HepG2 (cell line): Measurements from ENCODE around the gene PDRG1. TPM values are rescaled to one million over a fixed set of nuclear protein-coding genes. Genes with fewer than 3 reads are reported as not detected.

Source experiments
- ATAC-seq: fragments of 200-7000 bp; cut with Tn5 transposase; 3 replicates; pipeline ENCODE4 v1.9.1; 2020; ENCODE audit warnings: mild to moderate bottlenecking, moderate library complexity
- BruUV-seq: library from RNA; stranded (reverse); fragments of 400-500 nt; replicated peaks from 2 replicates; lab custom pipeline; 2021; lab: Mats Ljungman, UMichigan
- CTCF ChIA-PET: fragments of 300-600 bp; formaldehyde crosslinking; extraction: SDS; loops from one replicate; lab custom pipeline; 2021; ENCODE audit warnings: low total read pairs, inconsistent platforms, low intra/inter-chr PET ratio; lab: Yijun Ruan, JAX
- POLR2A ChIA-PET: fragments of 350-600 bp; sonication (Branson Sonifier 250); formaldehyde crosslinking; loops from one replicate; lab custom pipeline; 2020; ENCODE audit warnings: antibody characterized with exemption, inconsistent platforms; lab: Yijun Ruan, JAX
- DNase-seq: peaks from one replicate; pipeline ENCODE4 v3.0.0-alpha.2; 2015; ENCODE audit warnings: low spot score
- FAIRE-seq: peaks from 3 replicates; lab custom pipeline; 2011; peaks lifted over from hg19 to GRCh38; lab: Jason Lieb, UNC
- H2AFZ ChIP-seq: one replicate; pipeline ENCODE4 v1.6.1; 2011; ENCODE audit warnings: low read length, inconsistent platforms
- H3K27ac ChIP-seq: fragments of 300-600 bp; 3 replicates; pipeline ENCODE4 v1.8.0; 2011; ENCODE audit warnings: mixed run types, mild to moderate bottlenecking, mixed read lengths, low read length, inconsistent platforms; ENCODE audit not compliant: insufficient read depth; ENCODE audit errors: extremely low read length
- H3K27me3 ChIP-seq, 2 experiments: fragments of 200-600 bp in 1 of 2; 2 replicates in 1 of 2; 3 replicates in 1 of 2; pipeline versions ENCODE4 v1.6.0 to v1.8.0; 2011; ENCODE audit warnings: low read length in 2 of 2, mild to moderate bottlenecking in 2 of 2, moderate library complexity in 2 of 2, inconsistent platforms in 1 of 2; ENCODE audit not compliant: insufficient read depth in 2 of 2, control insufficient read depth in 1 of 2
- H3K36me3 ChIP-seq, 2 experiments: fragments of 200-600 bp in 1 of 2; replicated peaks in 1 of 2; 2 replicates in 1 of 2; 3 replicates in 1 of 2; pipeline versions ENCODE4 v1.5.1 to v1.8.0; 2011; ENCODE audit warnings: low read length in 2 of 2, inconsistent platforms in 1 of 2; ENCODE audit not compliant: insufficient read depth in 2 of 2, control insufficient read depth in 1 of 2
- H3K4me1 ChIP-seq: 2 replicates; pipeline ENCODE4 v1.5.1; 2012; ENCODE audit warnings: low read length, inconsistent platforms; ENCODE audit not compliant: insufficient read depth
- H3K4me2 ChIP-seq: 2 replicates; pipeline ENCODE4 v1.6.0; 2011; ENCODE audit warnings: low read depth, low read length, inconsistent platforms
- H3K4me3 ChIP-seq, 3 experiments: fragments of 200-600 bp in 1 of 3; sonication (generic), shearing (Covaris generic) in 1 of 3; replicated peaks in 1 of 3; 2 replicates each; pipeline ENCODE4 v1.5.1; 2011 to 2016; ENCODE audit warnings: low read length in 3 of 3, inconsistent platforms in 2 of 3, low read depth in 2 of 3, mild to moderate bottlenecking in 2 of 3, control low read depth in 1 of 3, mixed read lengths in 1 of 3; ENCODE audit not compliant: insufficient read depth in 1 of 3
- H3K79me2 ChIP-seq: one replicate; pipeline ENCODE4 v1.6.1; 2011; ENCODE audit warnings: low read length, inconsistent platforms; ENCODE audit not compliant: insufficient read depth
- H3K9ac ChIP-seq: 2 replicates; pipeline ENCODE4 v1.6.0; 2011; ENCODE audit warnings: mild to moderate bottlenecking, low read depth, low read length, inconsistent platforms; ENCODE audit not compliant: insufficient read depth
- H3K9me3 ChIP-seq: 2 replicates; pipeline ENCODE4 v1.5.1; 2012; ENCODE audit warnings: mild to moderate bottlenecking, low read length
- H4K20me1 ChIP-seq: 2 replicates; pipeline ENCODE4 v1.6.0; 2011; ENCODE audit warnings: inconsistent platforms, mild to moderate bottlenecking, low read length, moderate library complexity; ENCODE audit not compliant: insufficient read depth
- JUNB ChIP-seq: sonication (generic); formaldehyde crosslinking; IDR thresholded peaks from 2 replicates; pipeline ENCODE4 v1.8.0; 2022; ENCODE audit warnings: missing genetic modification reagents, mild to moderate bottlenecking, borderline replicate concordance
- PHB2 ChIP-seq: fragments of 450-650 bp; IDR thresholded peaks from 2 replicates; pipeline ENCODE4 v1.6.1; 2018; ENCODE audit not compliant: partially characterized antibody
- ZFP41 ChIP-seq: sonication (generic); formaldehyde crosslinking; IDR thresholded peaks from 2 replicates; pipeline ENCODE4 v1.4.0; 2020; ENCODE audit warnings: mild to moderate bottlenecking, missing genetic modification reagents, borderline replicate concordance
- ZMYM4 ChIP-seq: sonication (generic); formaldehyde crosslinking; IDR thresholded peaks from 2 replicates; pipeline ENCODE4 v1.8.1; 2023; ENCODE audit warnings: mild to moderate bottlenecking, missing genetic modification reagents
- ZNF430 ChIP-seq: sonication (generic); formaldehyde crosslinking; IDR thresholded peaks from 2 replicates; pipeline ENCODE4 v1.9.0; 2021; ENCODE audit warnings: mild to moderate bottlenecking, missing genetic modification reagents
- ZNF773 ChIP-seq: sonication (generic); formaldehyde crosslinking; IDR thresholded peaks from 2 replicates; pipeline ENCODE4 v1.4.0; 2020; ENCODE audit warnings: missing genetic modification reagents, borderline replicate concordance
- ZSCAN29 ChIP-seq: sonication (generic); formaldehyde crosslinking; conservative IDR thresholded peaks from 2 replicates; pipeline ENCODE4 v1.4.0; 2020; ENCODE audit warnings: mild to moderate bottlenecking, missing genetic modification reagents
- WGBS: methylation state at CpG from one replicate; pipeline ENCODE4 v1.1.6; 2017; ENCODE audit warnings: low lambda C conversion rate; 5-methylcytosine and 5-hydroxymethylcytosine counted together
- in situ Hi-C: cut with HindIII; loops from 2 replicates; pipeline ENCODE4 v1.10.0; 2017; ENCODE audit warnings: low pct_unique_long_range_greater_than_20kb; ENCODE audit not compliant: extremely low pct_ligation_motif_present
- intact Hi-C: fragments of 100-400 bp; cut with micrococcal nuclease; formaldehyde crosslinking; loops from one replicate; pipeline ENCODE4 v1.10.0; 2022; ENCODE audit not compliant: unreplicated experiment
- polyA plus RNA-seq, 8 experiments: library from polyadenylated mRNA; depleted of rRNA in 3 of 8; stranded (reverse) in 7 of 8; unstranded in 1 of 8; fragments of >200 nt; fragmentation: Illumina TruSeq in 4 of 8; extraction: Trizol in 4 of 8; gene quantifications; 2 replicates each; pipeline versions ENCODE4 v1.2.1 to v1.2.3, GENCODE V29; 2011 to 2016; ENCODE audit warnings: low read depth in 4 of 8, missing spikeins in 1 of 8, mixed read lengths in 1 of 8; ENCODE audit not compliant: insufficient read depth in 1 of 8
- total RNA-seq, 5 experiments: library from RNA; depleted of rRNA; stranded (reverse); fragments of >200 nt; fragmentation: Illumina TruSeq; extraction: Trizol; gene quantifications; 2 replicates each; pipeline ENCODE4 v1.2.3, GENCODE V29; 2016; ENCODE audit warnings: low read depth in 1 of 5
- TF ChIP-seq, protein P1 (sequence below): sonication (generic); formaldehyde crosslinking; IDR thresholded peaks from 2 replicates; pipeline ENCODE4 v1.4.0; 2020; ENCODE audit warnings: missing genetic modification reagents
- TF ChIP-seq, protein P2 (sequence below): sonication (generic); formaldehyde crosslinking; IDR thresholded peaks from 2 replicates; pipeline ENCODE4 v1.9.0; 2021; ENCODE audit warnings: mild to moderate bottlenecking, missing genetic modification reagents
- TF ChIP-seq, protein P3 (sequence below): sonication (generic); formaldehyde crosslinking; IDR thresholded peaks from 2 replicates; pipeline ENCODE4 v1.8.0; 2022; ENCODE audit warnings: mild to moderate bottlenecking, missing genetic modification reagents; ENCODE audit not compliant: insufficient replicate concordance

PDRG1 gene
- total and polyA plus RNA-seq, 2 of the 13 experiments (the other 11 are each of a cell fraction or from before 2014, with no cell fraction given): 16.6 to 18.0 TPM

DNA sequence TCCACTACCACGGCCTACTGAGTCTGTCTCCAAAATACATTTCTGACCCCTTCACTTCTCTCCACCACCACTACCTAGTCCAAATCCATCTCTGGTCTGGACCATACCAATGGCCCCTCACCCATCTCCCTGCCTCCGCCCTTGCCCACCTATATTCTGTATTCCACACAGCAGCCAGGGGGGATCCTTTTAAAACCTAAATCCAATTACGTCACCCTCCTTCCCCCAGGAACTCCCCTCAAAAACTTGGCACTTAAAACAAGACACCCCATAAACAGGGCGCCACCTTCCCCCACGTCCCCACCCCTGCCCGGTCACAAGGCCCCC, 680 bp downstream of the PDRG1 start:
- no peak overlapping the region for H2AFZ ChIP-seq
- H3K27me3 ChIP-seq: no peaks in the 10 kb centered on the region; a peak in 1 of 5 replicates
- H3K9ac ChIP-seq: peak overlapping the region; percentile 98
- DNase-seq: no peak
- no peak for FAIRE-seq
- H3K9me3 ChIP-seq: no peaks in the 10 kb centered on the region
- BruUV-seq: no TSS peak
- H4K20me1 ChIP-seq: peaks cover 13% of the 10 kb centered on the region; the same call in 1 of the 2 replicates
- in situ Hi-C loops: loop anchor here (5.0 kb wide), 1 partner anchor 94 kb away; no protein-coding TSS in a partner anchor
- peaks cover 15% of the 10 kb centered on the region for H3K4me1 ChIP-seq
- peak overlapping the region; percentile 73 for H3K27ac ChIP-seq
- H3K36me3 ChIP-seq: peaks cover 33 to 37% of the 10 kb centered on the region in 2 experiments
- H3K4me2 ChIP-seq: peak overlapping the region; percentile 99
- CTCF ChIA-PET: interaction anchor here (0.9 to 2.3 kb wide), 3 partner anchors 98 to 128 kb away, joined by 4 to 47 read pairs (median 10); no protein-coding TSS in a partner anchor
- 1% methylated on average over 6 of the region's 6 CpGs for WGBS
- POLR2A ChIA-PET: interaction anchor here (0.6 to 1.8 kb wide), 12 partner anchors 8 to 128 kb away, joined by 3 to 11 read pairs (median 4); no protein-coding TSS in a partner anchor
- ATAC-seq: peak; percentile 4; the same call in 1 of the 3 replicates
- H3K4me3 ChIP-seq: peak overlapping the region; percentile 96 to 98 (median 98)
- intact Hi-C loops: loop anchor here (5.0 to 10.0 kb wide), 2 partner anchors 81 to 126 kb away; no protein-coding TSS in a partner anchor
- H3K79me2 ChIP-seq: peaks cover 29% of the 10 kb centered on the region
- TF ChIP-seq ZNF773 (CRISPR knock-in tag) (no peak), ZMYM4 (CRISPR knock-in tag) (no peak), ZFP41 (CRISPR knock-in tag) (no peak), ZNF430 (CRISPR knock-in tag) (no peak), ZSCAN29 (CRISPR knock-in tag) (no peak), PHB2 (no peak), JUNB (CRISPR knock-in tag) (0 out of 2 replicates have a peak, but pooled peaks have one; percentile 11)
- TF ChIP-seq, protein P1, sequence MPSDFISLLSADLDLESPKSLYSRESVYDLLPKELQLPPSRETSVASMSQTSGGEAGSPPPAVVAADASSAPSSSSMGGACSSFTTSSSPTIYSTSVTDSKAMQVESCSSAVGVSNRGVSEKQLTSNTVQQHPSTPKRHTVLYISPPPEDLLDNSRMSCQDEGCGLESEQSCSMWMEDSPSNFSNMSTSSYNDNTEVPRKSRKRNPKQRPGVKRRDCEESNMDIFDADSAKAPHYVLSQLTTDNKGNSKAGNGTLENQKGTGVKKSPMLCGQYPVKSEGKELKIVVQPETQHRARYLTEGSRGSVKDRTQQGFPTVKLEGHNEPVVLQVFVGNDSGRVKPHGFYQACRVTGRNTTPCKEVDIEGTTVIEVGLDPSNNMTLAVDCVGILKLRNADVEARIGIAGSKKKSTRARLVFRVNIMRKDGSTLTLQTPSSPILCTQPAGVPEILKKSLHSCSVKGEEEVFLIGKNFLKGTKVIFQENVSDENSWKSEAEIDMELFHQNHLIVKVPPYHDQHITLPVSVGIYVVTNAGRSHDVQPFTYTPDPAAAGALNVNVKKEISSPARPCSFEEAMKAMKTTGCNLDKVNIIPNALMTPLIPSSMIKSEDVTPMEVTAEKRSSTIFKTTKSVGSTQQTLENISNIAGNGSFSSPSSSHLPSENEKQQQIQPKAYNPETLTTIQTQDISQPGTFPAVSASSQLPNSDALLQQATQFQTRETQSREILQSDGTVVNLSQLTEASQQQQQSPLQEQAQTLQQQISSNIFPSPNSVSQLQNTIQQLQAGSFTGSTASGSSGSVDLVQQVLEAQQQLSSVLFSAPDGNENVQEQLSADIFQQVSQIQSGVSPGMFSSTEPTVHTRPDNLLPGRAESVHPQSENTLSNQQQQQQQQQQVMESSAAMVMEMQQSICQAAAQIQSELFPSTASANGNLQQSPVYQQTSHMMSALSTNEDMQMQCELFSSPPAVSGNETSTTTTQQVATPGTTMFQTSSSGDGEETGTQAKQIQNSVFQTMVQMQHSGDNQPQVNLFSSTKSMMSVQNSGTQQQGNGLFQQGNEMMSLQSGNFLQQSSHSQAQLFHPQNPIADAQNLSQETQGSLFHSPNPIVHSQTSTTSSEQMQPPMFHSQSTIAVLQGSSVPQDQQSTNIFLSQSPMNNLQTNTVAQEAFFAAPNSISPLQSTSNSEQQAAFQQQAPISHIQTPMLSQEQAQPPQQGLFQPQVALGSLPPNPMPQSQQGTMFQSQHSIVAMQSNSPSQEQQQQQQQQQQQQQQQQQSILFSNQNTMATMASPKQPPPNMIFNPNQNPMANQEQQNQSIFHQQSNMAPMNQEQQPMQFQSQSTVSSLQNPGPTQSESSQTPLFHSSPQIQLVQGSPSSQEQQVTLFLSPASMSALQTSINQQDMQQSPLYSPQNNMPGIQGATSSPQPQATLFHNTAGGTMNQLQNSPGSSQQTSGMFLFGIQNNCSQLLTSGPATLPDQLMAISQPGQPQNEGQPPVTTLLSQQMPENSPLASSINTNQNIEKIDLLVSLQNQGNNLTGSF: no peak
- TF ChIP-seq, protein P2, sequence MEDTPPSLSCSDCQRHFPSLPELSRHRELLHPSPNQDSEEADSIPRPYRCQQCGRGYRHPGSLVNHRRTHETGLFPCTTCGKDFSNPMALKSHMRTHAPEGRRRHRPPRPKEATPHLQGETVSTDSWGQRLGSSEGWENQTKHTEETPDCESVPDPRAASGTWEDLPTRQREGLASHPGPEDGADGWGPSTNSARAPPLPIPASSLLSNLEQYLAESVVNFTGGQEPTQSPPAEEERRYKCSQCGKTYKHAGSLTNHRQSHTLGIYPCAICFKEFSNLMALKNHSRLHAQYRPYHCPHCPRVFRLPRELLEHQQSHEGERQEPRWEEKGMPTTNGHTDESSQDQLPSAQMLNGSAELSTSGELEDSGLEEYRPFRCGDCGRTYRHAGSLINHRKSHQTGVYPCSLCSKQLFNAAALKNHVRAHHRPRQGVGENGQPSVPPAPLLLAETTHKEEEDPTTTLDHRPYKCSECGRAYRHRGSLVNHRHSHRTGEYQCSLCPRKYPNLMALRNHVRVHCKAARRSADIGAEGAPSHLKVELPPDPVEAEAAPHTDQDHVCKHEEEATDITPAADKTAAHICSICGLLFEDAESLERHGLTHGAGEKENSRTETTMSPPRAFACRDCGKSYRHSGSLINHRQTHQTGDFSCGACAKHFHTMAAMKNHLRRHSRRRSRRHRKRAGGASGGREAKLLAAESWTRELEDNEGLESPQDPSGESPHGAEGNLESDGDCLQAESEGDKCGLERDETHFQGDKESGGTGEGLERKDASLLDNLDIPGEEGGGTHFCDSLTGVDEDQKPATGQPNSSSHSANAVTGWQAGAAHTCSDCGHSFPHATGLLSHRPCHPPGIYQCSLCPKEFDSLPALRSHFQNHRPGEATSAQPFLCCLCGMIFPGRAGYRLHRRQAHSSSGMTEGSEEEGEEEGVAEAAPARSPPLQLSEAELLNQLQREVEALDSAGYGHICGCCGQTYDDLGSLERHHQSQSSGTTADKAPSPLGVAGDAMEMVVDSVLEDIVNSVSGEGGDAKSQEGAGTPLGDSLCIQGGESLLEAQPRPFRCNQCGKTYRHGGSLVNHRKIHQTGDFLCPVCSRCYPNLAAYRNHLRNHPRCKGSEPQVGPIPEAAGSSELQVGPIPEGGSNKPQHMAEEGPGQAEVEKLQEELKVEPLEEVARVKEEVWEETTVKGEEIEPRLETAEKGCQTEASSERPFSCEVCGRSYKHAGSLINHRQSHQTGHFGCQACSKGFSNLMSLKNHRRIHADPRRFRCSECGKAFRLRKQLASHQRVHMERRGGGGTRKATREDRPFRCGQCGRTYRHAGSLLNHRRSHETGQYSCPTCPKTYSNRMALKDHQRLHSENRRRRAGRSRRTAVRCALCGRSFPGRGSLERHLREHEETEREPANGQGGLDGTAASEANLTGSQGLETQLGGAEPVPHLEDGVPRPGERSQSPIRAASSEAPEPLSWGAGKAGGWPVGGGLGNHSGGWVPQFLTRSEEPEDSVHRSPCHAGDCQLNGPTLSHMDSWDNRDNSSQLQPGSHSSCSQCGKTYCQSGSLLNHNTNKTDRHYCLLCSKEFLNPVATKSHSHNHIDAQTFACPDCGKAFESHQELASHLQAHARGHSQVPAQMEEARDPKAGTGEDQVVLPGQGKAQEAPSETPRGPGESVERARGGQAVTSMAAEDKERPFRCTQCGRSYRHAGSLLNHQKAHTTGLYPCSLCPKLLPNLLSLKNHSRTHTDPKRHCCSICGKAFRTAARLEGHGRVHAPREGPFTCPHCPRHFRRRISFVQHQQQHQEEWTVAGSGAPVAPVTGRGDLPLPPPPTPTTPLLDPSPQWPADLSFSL (CRISPR knock-in tag): no peak
- TF ChIP-seq, protein P3, sequence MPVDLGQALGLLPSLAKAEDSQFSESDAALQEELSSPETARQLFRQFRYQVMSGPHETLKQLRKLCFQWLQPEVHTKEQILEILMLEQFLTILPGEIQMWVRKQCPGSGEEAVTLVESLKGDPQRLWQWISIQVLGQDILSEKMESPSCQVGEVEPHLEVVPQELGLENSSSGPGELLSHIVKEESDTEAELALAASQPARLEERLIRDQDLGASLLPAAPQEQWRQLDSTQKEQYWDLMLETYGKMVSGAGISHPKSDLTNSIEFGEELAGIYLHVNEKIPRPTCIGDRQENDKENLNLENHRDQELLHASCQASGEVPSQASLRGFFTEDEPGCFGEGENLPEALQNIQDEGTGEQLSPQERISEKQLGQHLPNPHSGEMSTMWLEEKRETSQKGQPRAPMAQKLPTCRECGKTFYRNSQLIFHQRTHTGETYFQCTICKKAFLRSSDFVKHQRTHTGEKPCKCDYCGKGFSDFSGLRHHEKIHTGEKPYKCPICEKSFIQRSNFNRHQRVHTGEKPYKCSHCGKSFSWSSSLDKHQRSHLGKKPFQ (CRISPR knock-in tag): peak; percentile 59
